ENCODE measurements around the gene TERB2.

The TERB2 gene

DNA sequence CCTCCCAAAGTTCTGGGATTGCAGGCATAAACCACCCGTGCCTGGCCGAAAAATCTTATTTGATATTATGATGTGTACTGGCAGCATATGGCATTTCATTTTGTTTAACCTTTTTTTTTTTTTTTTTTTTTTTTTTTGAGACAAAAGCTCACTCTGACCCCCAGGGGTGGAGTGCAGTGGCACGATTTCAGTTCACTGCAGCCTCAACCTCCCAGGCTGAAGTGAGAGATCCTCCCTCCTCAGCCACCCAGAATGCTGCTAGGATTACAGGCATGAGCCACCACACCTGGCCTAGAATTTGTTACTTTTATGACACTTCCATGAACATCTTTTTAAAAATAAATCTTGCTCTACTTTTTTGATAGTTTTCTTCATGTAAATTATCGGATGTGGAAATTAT is 12.0 kb downstream of the TERB2 start:
- no peak for TF ChIP-seq RAD21 (IDR thresholded peaks at IDR 0.05; ENCODE audit: low read depth)
- TF ChIP-seq TCF12 (IDR thresholded peaks at IDR 0.05; ENCODE audit: low read depth) = no peak
- TF ChIP-seq, protein P1, sequence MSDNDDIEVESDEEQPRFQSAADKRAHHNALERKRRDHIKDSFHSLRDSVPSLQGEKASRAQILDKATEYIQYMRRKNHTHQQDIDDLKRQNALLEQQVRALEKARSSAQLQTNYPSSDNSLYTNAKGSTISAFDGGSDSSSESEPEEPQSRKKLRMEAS (IDR thresholded peaks at IDR 0.05) = no peak
- TF ChIP-seq NFIC (IDR thresholded peaks at IDR 0.05) = no peak
- TF ChIP-seq TAF1 (IDR thresholded peaks at IDR 0.05; ENCODE audit: low read depth) = no peak

DNA sequence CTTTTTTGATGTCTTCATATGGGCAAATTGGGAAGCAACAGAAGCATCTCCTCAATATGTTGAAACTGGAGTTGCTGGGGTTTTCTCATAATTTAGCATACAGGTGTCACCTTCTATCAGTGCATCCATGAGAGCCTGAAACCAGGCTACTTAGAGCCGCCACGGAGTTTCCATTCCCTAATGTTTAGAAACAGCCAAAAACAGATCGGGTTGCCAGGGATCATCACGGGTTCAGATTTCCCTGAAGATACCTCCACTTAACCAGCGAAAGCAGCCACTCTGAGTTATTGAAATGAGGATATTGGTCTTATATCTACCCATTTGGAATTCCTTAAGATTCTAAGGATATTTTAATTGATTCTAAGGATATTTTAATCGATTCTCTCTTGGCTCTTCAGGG is 14.5 kb downstream of the TERB2 start:
- TF ChIP-seq RAD21 (IDR thresholded peaks at IDR 0.05; ENCODE audit: low read depth) = no peak
- TF ChIP-seq TAF1 (IDR thresholded peaks at IDR 0.05; ENCODE audit: low read depth) = no peak
- TF ChIP-seq, protein P1 (IDR thresholded peaks at IDR 0.05) = no peak
- TF ChIP-seq, protein P2, sequence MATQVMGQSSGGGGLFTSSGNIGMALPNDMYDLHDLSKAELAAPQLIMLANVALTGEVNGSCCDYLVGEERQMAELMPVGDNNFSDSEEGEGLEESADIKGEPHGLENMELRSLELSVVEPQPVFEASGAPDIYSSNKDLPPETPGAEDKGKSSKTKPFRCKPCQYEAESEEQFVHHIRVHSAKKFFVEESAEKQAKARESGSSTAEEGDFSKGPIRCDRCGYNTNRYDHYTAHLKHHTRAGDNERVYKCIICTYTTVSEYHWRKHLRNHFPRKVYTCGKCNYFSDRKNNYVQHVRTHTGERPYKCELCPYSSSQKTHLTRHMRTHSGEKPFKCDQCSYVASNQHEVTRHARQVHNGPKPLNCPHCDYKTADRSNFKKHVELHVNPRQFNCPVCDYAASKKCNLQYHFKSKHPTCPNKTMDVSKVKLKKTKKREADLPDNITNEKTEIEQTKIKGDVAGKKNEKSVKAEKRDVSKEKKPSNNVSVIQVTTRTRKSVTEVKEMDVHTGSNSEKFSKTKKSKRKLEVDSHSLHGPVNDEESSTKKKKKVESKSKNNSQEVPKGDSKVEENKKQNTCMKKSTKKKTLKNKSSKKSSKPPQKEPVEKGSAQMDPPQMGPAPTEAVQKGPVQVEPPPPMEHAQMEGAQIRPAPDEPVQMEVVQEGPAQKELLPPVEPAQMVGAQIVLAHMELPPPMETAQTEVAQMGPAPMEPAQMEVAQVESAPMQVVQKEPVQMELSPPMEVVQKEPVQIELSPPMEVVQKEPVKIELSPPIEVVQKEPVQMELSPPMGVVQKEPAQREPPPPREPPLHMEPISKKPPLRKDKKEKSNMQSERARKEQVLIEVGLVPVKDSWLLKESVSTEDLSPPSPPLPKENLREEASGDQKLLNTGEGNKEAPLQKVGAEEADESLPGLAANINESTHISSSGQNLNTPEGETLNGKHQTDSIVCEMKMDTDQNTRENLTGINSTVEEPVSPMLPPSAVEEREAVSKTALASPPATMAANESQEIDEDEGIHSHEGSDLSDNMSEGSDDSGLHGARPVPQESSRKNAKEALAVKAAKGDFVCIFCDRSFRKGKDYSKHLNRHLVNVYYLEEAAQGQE (IDR thresholded peaks at IDR 0.05; ENCODE audit: low read depth) = no peak
- no peak for TF ChIP-seq USF1 (IDR thresholded peaks at IDR 0.05)
- no peak for TF ChIP-seq ZBTB7A (IDR thresholded peaks at IDR 0.05; ENCODE audit: low read depth)
- TF ChIP-seq EGR1 (IDR thresholded peaks at IDR 0.05) = no peak
- TF ChIP-seq YY1 (IDR thresholded peaks at IDR 0.05; ENCODE audit: low read depth) = no peak
- TF ChIP-seq TEAD4 (IDR thresholded peaks at IDR 0.05) = no peak
- no peak for TF ChIP-seq EP300 (IDR thresholded peaks at IDR 0.05; ENCODE audit: borderline replicate concordance)
- TF ChIP-seq FOXM1 (IDR thresholded peaks at IDR 0.05; ENCODE audit: borderline replicate concordance, low read depth) = no peak
- TF ChIP-seq CREB1 (IDR thresholded peaks at IDR 0.05; ENCODE audit: low read depth) = no peak
- TF ChIP-seq TCF12 (IDR thresholded peaks at IDR 0.05; ENCODE audit: low read depth) = no peak
- no peak for TF ChIP-seq NFIC (IDR thresholded peaks at IDR 0.05)
- no peak for TF ChIP-seq CEBPB (IDR thresholded peaks at IDR 0.05)

DNA sequence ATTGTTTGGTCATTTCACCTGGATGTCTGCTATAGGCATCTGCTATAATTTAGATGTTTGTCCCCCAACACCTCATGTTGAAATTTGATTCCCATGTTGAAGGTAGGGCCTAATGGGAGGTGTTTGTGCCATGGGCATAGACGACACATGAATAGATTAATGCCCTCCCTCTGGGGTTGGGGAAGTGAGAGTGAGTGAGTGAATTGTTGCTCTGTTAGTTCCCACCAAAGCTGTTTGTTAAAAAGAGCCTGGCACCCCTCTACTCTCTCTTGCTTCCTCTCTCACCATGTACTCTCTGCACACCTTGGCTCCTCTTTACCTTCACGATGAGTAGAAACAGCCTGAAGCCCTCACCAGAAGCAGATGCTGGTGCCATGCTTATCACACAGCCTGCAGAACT is 42.6 kb downstream of the TERB2 start:
- TF ChIP-seq TCF12 (IDR thresholded peaks at IDR 0.05; ENCODE audit: low read depth) = no peak
- TF ChIP-seq NFIC (IDR thresholded peaks at IDR 0.05) = no peak
- no peak for TF ChIP-seq CEBPB (IDR thresholded peaks at IDR 0.05)
- TF ChIP-seq, protein P2 (IDR thresholded peaks at IDR 0.05; ENCODE audit: low read depth) = no peak
- TF ChIP-seq RAD21 (IDR thresholded peaks at IDR 0.05; ENCODE audit: low read depth) = no peak
- TF ChIP-seq USF1 (IDR thresholded peaks at IDR 0.05) = no peak
- no peak for TF ChIP-seq YY1 (IDR thresholded peaks at IDR 0.05; ENCODE audit: low read depth)
- TF ChIP-seq EGR1 (IDR thresholded peaks at IDR 0.05) = no peak

GRCh38 chr15:45009046-45009445 is 52.6 kb downstream of the TERB2 start:
- TF ChIP-seq CREB1 (IDR thresholded peaks at IDR 0.05; ENCODE audit: low read depth) (no peak), USF1 (IDR thresholded peaks at IDR 0.05) (no peak), RAD21 (IDR thresholded peaks at IDR 0.05; ENCODE audit: low read depth) (no peak), NFIC (IDR thresholded peaks at IDR 0.05) (no peak), FOXM1 (IDR thresholded peaks at IDR 0.05; ENCODE audit: borderline replicate concordance, low read depth) (no peak), EGR1 (IDR thresholded peaks at IDR 0.05) (no peak), TAF1 (IDR thresholded peaks at IDR 0.05; ENCODE audit: low read depth) (no peak), EP300 (IDR thresholded peaks at IDR 0.05; ENCODE audit: borderline replicate concordance) (no peak), CEBPB (IDR thresholded peaks at IDR 0.05) (no peak), TEAD4 (IDR thresholded peaks at IDR 0.05) (no peak), TCF12 (IDR thresholded peaks at IDR 0.05; ENCODE audit: low read depth) (no peak), ZBTB7A (IDR thresholded peaks at IDR 0.05; ENCODE audit: low read depth) (no peak), YY1 (IDR thresholded peaks at IDR 0.05; ENCODE audit: low read depth) (no peak)
- TF ChIP-seq, protein P2 (IDR thresholded peaks at IDR 0.05; ENCODE audit: low read depth) = no peak
- TF ChIP-seq, protein P1 (IDR thresholded peaks at IDR 0.05) = no peak

Data from Ishikawa (cell line).